NCI-H226 (cell line): ENCODE measurements around the gene CPNE4.
A peak's percentile ranks its signal among the peaks of the same experiment; 100 is the strongest.
"Not testable (repeated sequence)": the region's sequence is repeated elsewhere in the genome, so short reads cannot be mapped to it uniquely, and the experiment has no call there.

ENCODE experiments used
- DNase-seq: peaks from one replicate; pipeline ENCODE4 v3.0.0-alpha.2; 2015

CPNE4 gene

GRCh38 chr3:132034486-132035464 is at the start of gene CPNE4:
Gene CPNE4 (minus strand): TSS chr3:132035014.
- DNase-seq, result peak; percentile 57

DNA sequence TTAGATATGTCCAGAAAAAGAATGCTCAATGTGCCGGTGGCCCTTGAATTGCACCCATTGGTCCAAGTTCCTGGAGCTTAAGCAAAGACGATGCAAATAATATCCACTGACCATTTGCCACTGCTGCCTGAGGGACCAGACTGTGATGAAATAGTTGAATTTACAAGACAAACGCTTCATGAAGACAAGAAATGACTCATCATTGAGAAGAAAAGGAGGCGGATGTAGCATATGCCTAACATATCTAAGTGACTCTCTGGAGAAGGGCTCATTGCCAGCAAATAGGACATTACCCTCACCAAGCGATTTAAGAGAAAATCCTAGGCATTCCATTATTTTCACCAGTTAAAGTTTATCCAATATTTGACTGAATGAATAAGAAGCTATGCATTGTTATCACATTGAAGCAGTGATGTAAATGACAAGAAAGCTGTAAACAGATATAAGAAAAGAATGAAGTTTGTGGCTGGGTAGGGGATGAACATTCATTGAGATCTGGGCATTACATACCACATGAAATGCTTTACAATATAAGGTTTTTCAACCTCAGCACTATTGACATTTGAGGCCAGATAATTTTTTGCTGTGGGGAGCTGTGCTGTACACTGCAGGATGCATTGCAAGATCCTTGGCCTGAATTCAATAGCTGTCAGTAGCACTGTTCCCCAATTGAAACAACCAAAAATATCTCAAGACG is 48.9 kb upstream of the CPNE4 start:
- peak; percentile 38 for DNase-seq

DNA sequence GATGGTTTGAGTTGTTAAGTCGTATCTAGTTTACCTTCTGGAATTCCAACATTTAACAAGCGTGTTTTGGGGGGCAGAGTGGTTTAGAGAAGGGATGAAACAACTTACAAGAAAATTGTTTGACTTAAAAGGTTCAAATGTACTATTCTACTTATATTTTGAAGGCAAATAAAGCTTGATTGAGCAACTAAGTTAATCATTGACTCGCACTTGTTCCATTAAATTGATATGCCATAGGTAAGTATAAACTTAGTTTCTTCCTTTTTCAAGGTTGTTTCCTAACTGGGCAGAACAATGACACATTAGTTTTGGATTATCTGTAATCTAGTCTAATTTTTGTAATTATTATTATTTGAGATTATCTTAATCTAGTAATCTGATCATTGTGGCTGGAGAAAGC is 48.3 kb upstream of the CPNE4 start:
- DNase-seq, result no peak

DNA sequence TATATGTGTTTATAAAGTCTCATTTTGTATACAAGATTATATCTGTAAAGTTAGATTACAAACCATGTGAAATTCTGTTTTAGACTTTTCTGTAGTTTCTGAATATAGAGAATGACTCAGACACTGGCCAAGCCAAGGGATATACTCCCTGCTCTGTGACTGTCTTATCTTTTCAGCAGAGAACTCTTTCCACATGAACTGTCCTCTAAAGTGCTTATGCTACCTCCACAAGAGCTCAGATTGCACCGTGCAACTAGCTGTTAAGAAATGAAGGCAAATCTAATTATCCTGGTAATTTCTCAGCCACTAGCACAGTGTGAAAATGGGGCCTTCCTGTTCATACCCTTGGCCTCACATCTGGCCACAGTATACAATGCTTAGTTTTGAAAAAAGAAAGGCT is 44.3 kb upstream of the CPNE4 start:
- DNase-seq, result peak; percentile 35

GRCh38 chr3:132073771-132074170 is 39.0 kb upstream of the CPNE4 start:
- no peak for DNase-seq

GRCh38 chr3:132071043-132071442 is 36.2 kb upstream of the CPNE4 start:
- DNase-seq, result no peak

DNA sequence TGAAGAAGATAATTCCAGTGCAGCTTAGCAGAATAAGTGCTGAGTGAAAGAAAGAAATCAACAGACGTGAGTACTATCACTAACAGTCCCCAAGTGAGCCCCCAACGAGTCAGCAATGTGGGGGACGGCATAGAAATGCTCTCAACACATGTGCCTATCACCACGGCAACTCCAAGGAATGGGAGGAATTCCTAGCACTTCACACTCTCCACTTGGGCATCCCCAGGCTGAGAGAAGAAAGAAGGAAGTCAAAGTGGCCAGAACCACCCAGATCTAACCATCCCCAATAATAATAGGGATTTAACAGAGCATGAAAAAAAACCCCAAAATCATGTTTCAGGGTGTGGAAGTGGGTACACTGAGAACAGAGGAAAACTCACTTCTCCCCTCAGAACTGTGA is 29.3 kb upstream of the CPNE4 start:
- no peak for DNase-seq

DNA sequence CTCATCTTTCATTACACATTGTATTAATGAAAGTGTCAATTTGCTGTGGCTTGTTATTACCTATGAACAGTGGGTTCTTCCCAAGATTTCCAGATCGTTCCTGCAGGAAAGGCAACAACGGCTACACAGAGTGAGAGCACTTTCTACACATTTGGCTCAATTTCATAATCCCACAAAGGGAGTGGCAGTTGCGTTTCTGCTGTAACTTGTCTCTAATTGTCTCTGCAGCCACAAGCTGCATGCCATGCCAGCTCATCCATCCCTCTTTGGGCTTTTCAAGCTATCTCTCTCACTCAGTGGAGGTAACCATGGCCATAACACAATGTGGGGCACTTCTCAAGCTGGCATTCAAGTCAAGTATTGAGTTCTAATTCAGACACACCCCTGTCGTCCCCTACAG is 27.7 kb upstream of the CPNE4 start:
- DNase-seq, result no peak

GRCh38 chr3:132055872-132056271 is 21.1 kb upstream of the CPNE4 start:
- no peak for DNase-seq

- DNase-seq, result no peak
Observed at GRCh38 chr3:132047209-132047608, 12.4 kb upstream of the CPNE4 start.

DNA sequence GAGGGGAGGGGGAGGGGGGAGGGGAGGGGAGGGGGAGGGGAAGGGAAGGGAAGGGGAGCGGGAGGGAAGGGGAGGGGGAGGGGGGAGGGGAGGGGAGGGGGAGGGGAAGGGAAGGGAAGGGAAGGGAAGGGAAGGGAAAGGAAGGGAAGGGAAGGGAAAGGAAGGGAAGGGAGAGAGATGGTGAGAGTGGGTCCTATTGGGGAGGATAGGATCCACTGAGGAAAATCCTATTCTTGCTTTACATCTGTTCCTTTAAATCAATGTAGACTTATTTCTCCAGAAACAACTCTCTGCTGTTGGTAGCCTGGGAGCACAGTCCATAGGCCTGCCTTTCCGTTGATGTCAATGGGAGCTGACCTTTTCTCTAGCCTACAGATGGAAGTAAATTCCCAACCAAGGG is 10.1 kb upstream of the CPNE4 start:
- not testable (repeated sequence) for DNase-seq

DNA sequence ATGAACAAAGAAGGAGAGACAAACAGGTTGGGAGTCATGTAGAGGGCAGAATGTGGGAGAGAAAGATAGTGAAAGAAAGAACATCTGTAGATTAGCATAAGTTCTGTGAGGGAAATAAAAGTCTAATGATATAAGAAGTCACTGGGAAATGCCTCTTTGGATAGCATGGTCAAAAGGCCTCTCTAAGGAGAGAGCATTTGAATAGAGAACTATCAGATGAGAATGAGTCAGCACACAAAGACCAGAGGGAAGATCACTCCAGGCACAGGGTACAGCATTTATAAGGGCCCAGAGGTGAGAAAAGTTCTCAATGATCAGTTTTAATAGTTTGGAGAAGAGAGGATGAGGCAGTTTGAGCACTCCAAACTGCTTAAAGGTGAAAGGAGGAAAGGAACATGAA is 7.9 kb upstream of the CPNE4 start:
- no peak for DNase-seq

DNA sequence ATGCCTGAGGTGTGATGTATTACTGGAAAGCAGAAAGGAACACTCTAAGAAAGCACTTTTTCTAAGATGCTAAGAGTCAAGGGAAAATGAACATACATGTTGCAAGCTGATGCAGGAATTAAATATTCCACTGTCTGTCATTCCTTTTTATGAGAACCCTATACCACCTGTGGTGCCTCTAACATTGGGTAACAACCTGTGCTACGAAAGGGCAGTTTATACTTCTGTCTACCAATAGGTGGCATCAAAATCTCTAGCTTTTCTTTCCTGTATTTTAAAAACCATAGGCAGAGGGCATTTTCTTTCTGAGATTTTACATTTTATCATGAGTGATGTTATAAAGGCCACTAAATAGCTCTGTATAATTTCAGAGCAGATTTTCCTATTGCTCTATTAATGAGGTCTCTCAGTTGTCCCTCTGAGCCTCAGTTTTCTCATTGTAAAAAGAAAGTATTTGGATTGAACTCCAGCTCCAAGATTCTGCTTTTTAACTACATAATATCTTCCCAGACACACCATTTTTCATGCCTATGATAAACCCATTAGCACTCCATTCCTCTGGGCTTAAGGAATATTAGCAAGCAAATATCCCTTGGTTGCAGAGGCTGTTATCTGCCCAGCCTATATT is 3.5 kb upstream of the CPNE4 start:
- DNase-seq, result no peak

- DNase-seq, result no peak
Observed at GRCh38 chr3:132037581-132037980, 2.8 kb upstream of the CPNE4 start.

- no peak for DNase-seq
Observed at GRCh38 chr3:132037056-132037455, 2.2 kb upstream of the CPNE4 start.

DNA sequence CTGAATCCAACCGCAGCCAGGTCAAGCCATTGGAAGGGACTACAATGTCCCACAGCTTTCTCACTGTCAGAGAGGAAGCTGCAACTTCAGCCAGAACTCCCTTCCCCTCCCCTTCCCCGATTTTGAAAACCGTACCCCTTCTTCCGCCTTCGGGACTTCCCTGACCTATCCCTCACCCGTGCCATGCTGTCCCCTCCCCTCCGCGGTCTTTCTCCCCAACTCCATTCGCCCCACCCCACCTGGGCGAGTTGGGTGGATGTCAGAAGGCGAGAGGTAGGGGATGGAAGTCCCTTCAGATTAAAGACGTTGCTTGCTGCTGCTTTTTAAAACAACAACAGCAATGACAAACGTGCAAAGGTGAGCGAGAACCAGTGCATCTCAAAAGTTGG is 723 bp downstream of the CPNE4 start:
- no peak for DNase-seq

- DNase-seq, result no peak
Observed at GRCh38 chr3:132033471-132033870, 1.3 kb downstream of the CPNE4 start.

- no peak for DNase-seq
Observed at GRCh38 chr3:132032959-132033358, 1.9 kb downstream of the CPNE4 start.

DNA sequence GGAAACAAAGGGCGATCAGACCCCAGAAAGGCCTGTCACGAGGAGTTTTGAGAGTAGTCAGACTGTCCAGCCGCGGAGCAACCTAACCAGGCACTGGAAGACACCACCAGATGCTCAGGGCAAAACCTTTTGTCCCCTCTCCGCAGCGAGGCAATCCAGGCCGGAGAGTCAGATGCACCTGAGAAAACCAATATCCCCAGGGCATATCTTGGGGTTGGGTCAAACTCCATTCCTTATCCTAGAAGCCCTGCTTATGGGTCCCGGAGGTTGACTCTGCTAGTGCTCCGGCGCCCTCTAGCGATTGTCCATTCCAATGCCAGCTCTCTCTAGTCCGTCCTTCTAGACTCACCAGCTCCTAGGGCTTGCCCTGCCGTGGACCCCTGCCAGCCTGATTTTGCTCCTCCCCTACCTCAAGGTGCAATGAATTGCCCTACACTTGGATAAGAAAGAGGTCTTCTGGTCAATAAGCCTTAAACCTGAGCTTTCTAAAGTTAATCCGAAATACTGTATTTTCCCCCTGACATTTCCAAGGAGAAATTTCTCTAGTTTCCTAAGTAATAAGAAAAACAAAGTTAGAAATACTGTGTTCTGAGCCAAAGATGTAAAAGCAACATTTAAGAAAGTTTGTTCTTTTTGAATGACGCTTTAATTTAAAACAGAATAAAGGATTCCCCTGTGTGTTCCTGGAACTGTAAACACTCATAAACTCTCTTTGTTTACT is 5.5 kb downstream of the CPNE4 start:
- DNase-seq, result peak; percentile 59

DNA sequence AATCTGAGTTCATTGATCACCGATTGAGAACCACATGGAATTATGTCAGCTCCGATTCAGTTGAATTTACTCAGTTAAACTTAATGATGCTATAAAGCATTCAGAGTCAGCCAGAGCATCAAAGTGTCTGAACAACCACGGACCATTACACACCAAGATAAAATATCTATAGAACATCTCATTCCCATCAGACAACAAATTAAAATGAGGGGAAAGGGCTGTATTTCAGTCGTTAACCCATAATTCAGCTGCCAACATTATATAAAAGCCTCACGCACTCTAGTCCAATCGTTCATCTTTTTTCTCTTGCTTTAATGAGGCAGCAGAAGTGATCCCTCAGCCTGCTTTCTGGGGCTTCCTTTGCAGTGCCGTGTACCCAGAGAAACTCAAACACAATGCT is 11.9 kb downstream of the CPNE4 start:
- DNase-seq, result no peak

DNA sequence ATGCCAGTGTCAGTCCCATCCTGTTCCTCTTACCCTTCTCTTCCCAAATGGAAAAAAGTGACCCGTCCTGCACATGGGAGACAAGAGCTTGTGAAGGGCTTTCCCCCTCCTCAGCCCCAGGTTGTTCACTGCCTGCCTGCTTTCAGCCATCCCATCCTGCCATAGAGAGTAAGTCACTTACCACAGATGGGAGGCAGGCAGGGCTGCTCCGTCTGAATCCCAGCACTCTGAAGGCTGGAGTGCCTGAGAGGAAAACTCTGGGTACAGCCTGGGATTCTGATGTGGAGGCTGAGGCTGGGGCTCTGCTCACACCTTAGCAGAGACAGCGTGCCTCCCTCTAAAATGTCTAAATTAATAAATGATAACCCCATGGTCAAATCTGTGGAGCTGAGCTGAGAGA is 14.8 kb downstream of the CPNE4 start:
- no peak for DNase-seq

GRCh38 chr3:132017137-132017536 is 17.7 kb downstream of the CPNE4 start:
- DNase-seq, result no peak
